Kidney (tissue), 14 donors: Measurements from ENCODE around the gene VANGL1. TPM values are rescaled to one million over a fixed set of nuclear protein-coding genes. Genes with fewer than 3 reads are reported as not detected.

Experiments
- DNase-seq, 5 donors: peaks; one replicate each; pipeline ENCODE4 v3.0.0-alpha.2; 2013 to 2020
- FAIRE-seq: peaks from 2 replicates; lab custom pipeline; 2012; peaks lifted over from hg19 to GRCh38; lab: Jason Lieb, UNC
- H3K27ac ChIP-seq, 2 donors: one replicate each; pipeline ENCODE4 v1.7.0; 2013; ENCODE audit warnings: low read depth in 2 of 2, low read length in 2 of 2, inconsistent platforms in 1 of 2
- H3K27me3 ChIP-seq: one replicate; pipeline ENCODE4 v1.7.1; 2013; ENCODE audit warnings: low read length, inconsistent platforms; ENCODE audit not compliant: control insufficient read depth, insufficient read depth
- H3K36me3 ChIP-seq, 3 donors: one replicate each; pipeline versions ENCODE4 v1.7.0 to v1.7.1; 2013; ENCODE audit warnings: low read length in 3 of 3, control low read depth in 1 of 3, inconsistent platforms in 1 of 3; ENCODE audit not compliant: insufficient read depth in 3 of 3, control insufficient read depth in 2 of 3
- H3K4me1 ChIP-seq, 3 donors: one replicate each; pipeline versions ENCODE4 v1.7.0 to v1.7.1; 2013; ENCODE audit warnings: low read length in 3 of 3, inconsistent platforms in 1 of 3, low read depth in 1 of 3; ENCODE audit not compliant: control insufficient read depth in 2 of 3, insufficient read depth in 2 of 3
- H3K4me3 ChIP-seq, 3 donors: one replicate each; pipeline versions ENCODE4 v1.7.0 to v1.8.1; 2013; ENCODE audit warnings: low read length in 3 of 3, control low read depth in 1 of 3, inconsistent platforms in 1 of 3
- H3K9ac ChIP-seq, 3 donors: one replicate each; pipeline versions ENCODE4 v1.7.0 to v1.7.1; 2013; ENCODE audit warnings: low read length in 3 of 3, control low read depth in 1 of 3, inconsistent platforms in 1 of 3
- H3K9me3 ChIP-seq, 3 donors: one replicate each; pipeline versions ENCODE4 v1.7.0 to v1.7.1; 2013; ENCODE audit warnings: low read length in 3 of 3, control low read depth in 1 of 3, inconsistent platforms in 1 of 3; ENCODE audit not compliant: control insufficient read depth in 2 of 3, insufficient read depth in 1 of 3
- CTCF ChIP-seq: IDR thresholded peaks from 3 replicates; pipeline ENCODE4 v1.5.1; 2012; ENCODE audit warnings: mild to moderate bottlenecking, moderate library complexity, borderline replicate concordance; ENCODE audit not compliant: insufficient read depth; ENCODE audit errors: extremely low read depth
- intact Hi-C: fragments of 100-400 bp; cut with DNase I; formaldehyde crosslinking; loops from one replicate; pipeline ENCODE4 v1.11.1; 2022
- polyA plus RNA-seq: library from polyadenylated mRNA; stranded (reverse); fragments of 350-450 nt; fragmentation: Illumina TruSeq; extraction: RNeasy Lipid Tissue Mini Kit (QIAGEN cat#74804); gene quantifications from one replicate; pipeline ENCODE4 v1.2.3, GENCODE V29; 2014; ENCODE audit warnings: low read depth, low replicate concordance; ENCODE audit not compliant: insufficient read depth
- total RNA-seq: library from RNA; stranded (reverse); fragmentation: NEBNext Ultra II Directional; extraction: Animal tissue kit (Norgen Biotek cat#: 25700); gene quantifications from one replicate; pipeline ENCODE4 v1.2.1, GENCODE V29; 2021
- donor health status: control.
- donor health status: control.
- donor health status: control.
- donor health status: control.
- donor health status: control.
- donor health status: DM: yes; HTN: yes; CAD: no.
- donor health status: Normal renal cell carcinoma (clear cell type).

Gene VANGL1
- total and polyA plus RNA-seq, 2 donors from 2014 or later = 2.7 to 12.3 TPM

DNA sequence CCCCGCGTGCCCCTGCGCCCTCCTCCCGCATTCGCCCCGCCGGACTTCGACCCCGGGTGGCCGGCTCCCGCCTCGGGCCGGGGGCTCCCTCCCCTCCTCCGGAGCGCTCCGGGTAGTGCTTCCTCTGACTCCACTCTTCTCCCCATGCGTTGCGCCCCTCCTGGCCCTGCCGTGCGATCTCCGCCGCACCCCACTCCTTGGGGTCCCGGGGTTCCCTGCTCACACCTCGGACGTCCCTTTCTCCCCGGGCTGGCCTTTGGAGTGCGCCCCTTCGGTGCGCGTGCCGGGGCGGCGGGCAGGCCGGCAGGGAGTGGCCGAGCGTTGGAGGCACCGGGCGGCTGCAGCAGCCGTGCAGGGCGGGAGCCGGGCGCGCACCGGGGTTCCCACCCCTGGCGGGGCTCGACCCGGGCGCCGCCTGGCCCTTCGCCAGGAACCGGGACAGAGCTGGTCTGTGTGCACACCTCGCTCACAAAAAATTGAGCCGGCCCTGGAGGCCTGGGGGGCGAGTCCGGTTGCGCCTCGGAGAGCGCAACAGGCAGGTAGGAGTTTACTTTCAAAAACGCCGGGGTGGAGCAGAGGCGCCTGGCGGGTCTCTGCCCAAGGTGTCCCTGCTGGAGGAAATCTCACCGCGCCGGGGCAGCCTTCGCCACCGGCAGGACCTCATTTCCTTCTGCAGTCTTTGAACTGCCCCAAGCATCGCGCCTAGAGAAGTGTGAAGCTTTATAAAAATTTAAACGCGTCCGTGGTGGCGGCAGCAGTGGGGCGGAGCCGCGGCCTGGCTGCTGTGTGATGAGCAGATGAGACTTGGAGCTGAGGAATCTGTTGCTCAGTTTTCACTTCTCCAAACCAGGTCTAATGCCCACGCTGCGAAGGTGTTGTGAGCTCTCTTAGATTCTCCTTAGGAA, 650 bp downstream of the VANGL1 start:
- DNase-seq (peak; percentile 81 to 85 (median 84)), FAIRE-seq (no peak)
- Histone ChIP-seq H3K36me3 (no peaks in the 10 kb centered on the region), H3K9me3 (no peaks in the 10 kb centered on the region), H3K4me1 (peaks cover 0 to 14% (median 4%) of the 10 kb centered on the region in 3 donors), H3K27me3 (no peaks in the 10 kb centered on the region), H3K9ac (peak overlapping the region in 2 of 3 donors; percentile 1 to 54), H3K4me3 (peak overlapping the region; percentile 4 to 73 (median 69)), H3K27ac (peak overlapping the region in 1 of 2 donors; percentile 32)
- intact Hi-C loops = no loop called here
- no peak for TF ChIP-seq CTCF

DNA sequence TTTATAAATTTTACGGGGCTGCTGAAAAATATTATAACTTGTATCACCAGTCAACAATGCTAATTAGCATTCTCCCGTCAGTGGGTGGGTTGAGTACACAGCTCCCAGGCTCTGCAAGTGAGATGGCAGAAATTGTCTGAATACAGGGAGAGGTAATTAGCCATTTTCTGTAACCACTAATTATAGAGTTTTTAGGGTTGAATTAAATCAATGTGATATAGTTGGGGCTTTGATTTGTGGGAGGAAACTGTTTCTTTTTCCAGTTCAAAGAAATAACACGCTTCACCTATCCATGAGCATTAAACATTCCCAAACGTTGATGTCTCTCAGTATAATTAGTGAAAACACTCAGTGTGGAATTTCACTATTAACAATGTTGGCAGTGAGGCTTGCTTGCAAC, 1.5 kb downstream of the VANGL1 start:
- intact Hi-C loops = no loop called here
- Histone ChIP-seq H3K27ac (no peak overlapping the region), H3K9me3 (no peaks in the 10 kb centered on the region), H3K4me1 (peaks cover 0 to 14% (median 4%) of the 10 kb centered on the region in 3 donors), H3K9ac (peak overlapping the region in 2 of 3 donors; percentile 1 to 54), H3K36me3 (no peaks in the 10 kb centered on the region), H3K4me3 (peak overlapping the region in 2 of 3 donors; percentile 69 to 73), H3K27me3 (no peaks in the 10 kb centered on the region)
- no peak for TF ChIP-seq CTCF
- FAIRE-seq = no peak
- DNase-seq = no peak

DNA sequence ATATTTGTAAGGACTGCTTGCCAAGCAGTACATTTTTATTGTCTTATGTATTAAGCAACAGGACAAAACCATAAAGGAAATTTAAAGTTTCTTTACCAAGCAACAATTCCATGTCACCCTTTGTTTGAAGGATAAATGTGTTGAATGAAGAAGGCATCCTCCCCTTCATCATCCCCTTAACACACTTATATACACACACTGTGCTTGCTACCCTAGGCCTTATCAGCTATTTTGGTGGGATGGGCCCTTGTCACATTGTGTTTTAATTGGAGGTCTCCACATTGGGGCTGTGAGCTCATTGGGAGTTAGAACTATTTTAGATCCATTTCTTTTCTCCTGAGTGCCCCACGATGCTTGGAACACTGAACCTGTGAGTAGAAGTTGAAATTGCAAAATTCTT, 1.9 kb downstream of the VANGL1 start:
- H3K9me3 ChIP-seq = no peaks in the 10 kb centered on the region
- H3K36me3 ChIP-seq = no peaks in the 10 kb centered on the region
- H3K4me3 ChIP-seq = peak overlapping the region in 1 of 3 donors; percentile 69
- H3K27ac ChIP-seq = no peak overlapping the region
- H3K27me3 ChIP-seq = no peaks in the 10 kb centered on the region
- no peak for TF ChIP-seq CTCF
- FAIRE-seq (no peak), DNase-seq (no peak)
- peak overlapping the region in 1 of 3 donors; percentile 54 for H3K9ac ChIP-seq
- H3K4me1 ChIP-seq = peaks cover 0 to 14% (median 4%) of the 10 kb centered on the region in 3 donors
- intact Hi-C loops = no loop called here
